Stimulated activated CD8-positive, alpha-beta memory T cell treated with anti-CD3 and anti-CD28 coated beads, Interleukin-15, amount 100 ng/mL, for 48 hours (primary cell): ENCODE measurements around the gene RASSF4.

Experiments
- DNase-seq, 2 donors: peaks; one replicate each; pipeline ENCODE4 v3.0.0-alpha.2; 2020; ENCODE audit warnings: low read depth in 2 of 2

The RASSF4 gene

DNA sequence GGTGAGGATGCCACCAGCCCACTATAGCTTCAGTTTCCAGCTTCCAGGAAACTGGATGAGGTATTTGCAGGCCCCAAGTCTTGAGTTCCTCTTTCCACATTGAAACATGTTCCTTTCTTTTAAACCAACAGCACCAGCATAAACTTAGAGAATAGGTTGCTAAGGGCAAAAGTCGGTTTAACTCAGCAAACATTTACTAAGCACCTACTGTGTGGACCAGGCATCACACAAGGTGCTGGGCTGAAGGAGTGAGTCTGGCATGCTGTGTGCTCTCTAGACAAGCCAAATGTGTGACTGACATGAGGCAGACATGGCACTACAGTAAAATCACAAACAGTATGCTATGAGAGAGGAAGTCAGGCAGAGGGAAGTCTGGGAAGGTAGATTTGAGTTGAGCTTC, 11.0 kb upstream of the RASSF4 start:
- no peak for DNase-seq

DNA sequence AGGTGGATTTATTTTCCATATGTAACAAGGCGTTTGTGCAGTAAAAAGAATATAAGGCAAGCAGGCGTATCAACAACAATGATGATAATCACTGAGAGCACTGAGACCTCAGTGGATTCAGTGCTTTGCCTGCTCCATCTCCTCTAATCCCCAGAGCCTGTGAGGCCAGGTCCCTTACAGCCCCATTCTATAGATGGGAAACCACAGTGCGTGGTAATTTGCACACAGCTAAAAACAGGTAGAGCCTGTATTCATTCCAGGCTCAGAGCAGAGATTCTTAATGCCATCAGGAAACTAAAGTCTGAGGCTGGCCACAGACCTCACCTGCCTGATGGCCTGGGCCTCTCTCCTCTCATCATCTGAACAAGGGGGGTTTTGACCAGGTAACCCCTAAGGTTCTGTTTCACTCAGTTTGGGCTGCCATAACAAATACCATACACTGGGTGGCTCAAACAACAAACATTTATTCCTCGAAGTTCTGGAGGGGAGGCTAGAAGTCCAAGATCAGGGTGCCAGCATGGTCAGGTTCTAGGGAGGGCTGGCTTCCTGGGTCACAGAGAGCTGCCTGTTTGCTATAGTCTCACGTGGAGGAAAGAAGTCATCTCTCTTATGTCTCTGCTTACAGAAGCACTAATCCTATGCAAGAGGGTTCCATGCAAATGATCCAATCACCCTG, 10.3 kb upstream of the RASSF4 start:
- no peak for DNase-seq

DNA sequence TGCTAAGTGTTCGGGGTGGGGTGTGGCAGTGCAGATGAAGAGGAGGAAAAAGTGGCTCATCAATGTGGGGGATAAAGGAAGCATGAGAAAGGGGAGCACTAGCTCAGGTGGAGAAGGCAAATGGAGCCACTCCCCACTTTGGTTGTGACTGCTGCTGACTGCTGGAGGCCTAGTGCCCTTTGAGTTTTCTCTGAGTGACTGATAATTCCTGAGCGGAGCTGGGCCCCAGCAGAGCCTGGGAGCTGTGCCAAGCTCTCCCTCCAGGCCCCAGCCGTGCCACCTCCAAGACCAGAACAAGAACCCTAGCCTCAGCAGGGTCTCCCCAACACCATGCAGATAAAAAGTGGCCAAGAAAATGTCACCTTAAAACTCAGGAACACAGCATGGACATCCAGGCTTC, 9.7 kb upstream of the RASSF4 start:
- no peak for DNase-seq

DNA sequence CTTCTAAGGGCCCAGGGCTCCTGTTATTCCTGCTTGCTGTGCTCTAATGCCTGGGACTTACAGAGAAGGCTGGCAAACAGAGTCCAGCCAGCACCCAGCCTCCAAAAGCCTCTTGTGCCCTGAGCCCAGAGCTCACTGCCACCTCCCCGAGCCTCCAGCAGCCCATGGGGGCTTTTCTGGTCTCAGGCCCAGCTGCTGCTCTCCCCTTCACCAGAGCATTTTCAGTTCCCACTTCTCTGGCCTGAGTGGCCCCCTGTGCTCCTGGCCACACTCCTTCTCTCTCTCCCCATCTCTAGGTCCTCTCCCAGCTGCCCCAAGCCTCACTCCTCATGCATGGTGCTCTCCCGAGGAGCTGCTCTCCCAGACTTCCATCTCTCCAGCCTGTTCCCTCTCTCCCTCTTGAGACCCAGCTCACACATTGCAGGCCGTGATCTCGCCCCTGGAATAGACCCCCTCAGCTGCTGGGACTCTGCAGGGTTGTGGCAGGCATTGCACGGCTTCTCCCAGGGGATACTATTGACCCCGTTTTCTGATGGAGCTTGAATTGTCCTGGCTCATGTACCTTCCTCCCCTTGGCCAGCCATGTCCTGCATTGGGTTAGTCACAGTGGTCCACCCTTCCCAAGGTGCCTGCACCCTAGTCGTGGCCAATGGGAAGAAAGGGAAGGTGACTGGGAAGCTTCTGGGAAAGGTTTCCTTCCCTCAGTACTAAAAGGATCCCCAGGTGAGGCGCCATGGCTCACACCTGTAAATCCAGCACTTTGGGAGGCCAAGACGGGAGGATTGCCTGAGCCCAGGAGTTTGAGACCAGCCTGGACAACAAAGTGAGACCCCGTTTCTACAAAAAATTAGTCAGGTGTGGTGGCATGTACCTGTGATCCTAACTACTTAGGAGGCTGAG, 9.0 kb upstream of the RASSF4 start:
- no peak for DNase-seq

DNA sequence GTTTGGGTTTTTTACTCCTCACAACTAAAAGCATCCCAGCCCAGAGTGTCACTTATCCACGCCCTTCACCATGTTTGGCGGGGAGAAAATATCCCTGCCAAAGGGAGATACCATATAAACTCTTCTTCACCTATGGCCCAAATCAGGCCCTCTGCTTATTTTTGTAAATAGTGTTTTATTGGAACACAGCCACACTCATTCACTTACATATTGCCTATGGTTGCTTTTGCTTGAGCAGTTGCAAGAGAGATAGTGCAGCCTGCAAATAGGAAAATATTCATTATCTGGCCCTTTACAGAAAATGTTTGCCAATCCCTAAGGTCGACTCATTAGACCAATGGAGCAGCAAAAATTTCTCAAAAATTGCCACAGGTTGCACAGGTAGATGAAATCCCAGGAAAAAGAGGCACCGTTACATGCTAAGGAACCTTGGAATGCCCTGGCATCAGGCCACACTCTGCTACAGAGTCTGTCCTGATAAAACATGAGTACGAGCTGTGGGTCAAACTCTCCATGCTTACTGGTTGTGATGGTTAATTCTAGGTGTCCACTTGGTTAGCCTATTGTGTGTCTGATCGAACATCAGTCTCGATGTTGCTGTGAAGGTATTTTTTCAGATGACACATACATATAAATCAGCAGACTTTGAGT, 7.9 kb upstream of the RASSF4 start:
- DNase-seq = no peak

DNA sequence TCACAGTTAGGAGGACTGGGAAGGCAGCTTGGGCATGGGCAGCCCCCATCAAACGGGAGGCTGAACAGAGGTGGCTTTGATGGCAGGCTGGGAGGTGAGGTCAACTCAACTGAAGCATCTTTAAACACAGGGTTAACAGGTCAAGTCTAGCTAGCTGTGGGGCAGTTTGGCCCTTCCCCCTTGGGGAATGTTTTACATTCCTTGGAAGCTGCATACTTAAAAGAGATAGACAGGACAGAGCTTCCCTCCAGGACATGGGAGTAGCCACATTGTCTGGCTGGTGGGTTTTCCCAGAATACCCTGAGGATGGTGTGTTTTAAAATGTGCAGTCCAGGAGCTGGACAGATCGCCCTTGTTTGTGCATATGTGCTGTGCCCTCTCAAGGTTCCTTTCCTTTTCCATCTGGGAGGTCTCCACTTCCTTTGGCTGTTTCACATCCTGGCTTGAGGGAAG, 6.8 kb upstream of the RASSF4 start:
- DNase-seq = no peak

DNA sequence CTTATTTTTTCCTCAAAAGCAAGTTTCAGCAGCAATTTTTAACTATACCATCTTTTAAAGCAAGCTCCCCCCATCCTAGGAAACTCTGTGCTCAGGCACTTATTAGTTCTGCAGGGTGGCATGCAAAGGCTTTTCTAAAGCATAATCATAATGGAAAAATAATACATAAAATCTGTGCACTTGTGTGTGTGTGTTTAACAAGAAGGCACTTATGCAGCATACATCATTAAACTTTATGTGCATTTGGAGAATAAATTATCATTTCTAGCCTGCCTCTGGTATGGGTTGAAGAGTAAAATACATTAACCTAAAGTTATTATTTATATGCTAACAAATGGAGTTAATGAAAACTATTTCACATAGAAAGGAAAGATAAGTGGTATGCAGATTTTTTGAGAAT, 5.6 kb upstream of the RASSF4 start:
- no peak for DNase-seq

DNA sequence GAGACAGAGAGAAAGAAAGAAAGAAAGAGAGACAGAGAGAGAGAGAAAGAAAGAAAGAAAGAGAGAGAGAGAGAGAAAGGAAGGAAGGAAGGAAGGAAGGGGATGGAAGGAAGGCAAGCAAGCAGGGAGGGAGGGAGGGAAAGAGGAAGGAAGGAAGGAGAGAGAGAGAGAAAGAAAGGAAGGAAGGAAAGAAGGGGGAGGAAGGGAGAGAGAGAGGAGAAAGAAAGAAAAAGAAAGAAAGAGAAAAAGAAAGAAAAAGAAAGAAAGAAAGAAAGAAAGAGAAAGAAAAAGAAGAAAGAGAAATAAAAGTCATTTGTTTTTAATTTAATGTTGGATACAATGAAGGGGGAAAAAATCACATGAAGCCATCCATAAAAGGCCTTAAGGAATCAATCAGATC, 4.6 kb upstream of the RASSF4 start:
- no peak for DNase-seq

DNA sequence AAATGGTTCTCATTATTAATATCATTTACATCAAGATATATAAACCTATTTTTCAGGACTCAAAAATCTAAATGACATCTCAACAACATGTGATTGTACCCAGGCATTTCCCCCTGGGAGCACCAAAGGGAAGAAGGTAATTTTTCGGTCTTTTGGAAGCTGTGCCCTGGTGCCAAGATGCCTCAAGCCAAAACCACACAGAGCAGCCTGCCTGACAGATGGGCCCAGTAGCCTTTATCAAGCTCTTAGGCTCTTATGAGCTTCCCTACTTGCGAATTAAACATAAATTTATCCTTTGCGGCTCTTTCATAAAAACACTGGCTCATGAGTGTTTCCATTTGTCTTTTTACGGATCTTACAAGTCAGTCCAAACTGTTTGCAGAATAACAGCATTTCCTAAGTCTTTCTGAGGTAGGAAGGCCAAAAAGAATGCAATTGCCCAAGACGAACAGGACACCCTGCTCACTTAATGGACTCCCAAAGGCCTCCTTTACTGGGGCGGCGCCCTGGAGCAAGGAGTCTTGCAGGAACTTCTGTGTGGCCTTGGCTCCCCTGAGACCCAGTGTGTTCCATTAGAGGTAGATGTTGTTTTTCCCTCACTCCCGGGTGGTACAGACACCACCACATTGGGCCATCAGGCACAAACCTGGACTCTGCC, 4.1 kb upstream of the RASSF4 start:
- DNase-seq = no peak

DNA sequence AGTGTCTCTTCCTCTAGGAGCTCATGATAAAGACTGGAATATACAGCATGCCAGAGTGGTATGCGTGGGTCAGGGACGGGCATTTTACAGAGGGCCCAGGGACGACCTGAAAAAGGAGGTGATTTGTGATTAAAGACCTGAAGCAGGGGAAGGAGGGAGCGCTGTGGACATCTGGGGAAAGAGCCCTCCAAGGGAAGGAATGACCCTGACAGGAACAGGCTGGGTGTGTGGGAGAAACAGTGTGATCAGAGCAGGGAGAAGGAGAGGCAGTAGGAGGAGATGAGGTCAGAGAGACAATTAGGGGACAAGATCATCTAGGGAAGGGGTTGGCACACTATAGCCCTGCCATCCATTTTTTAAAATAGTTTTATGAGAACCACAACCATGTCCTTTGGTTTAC, 3.4 kb upstream of the RASSF4 start:
- DNase-seq = no peak

DNA sequence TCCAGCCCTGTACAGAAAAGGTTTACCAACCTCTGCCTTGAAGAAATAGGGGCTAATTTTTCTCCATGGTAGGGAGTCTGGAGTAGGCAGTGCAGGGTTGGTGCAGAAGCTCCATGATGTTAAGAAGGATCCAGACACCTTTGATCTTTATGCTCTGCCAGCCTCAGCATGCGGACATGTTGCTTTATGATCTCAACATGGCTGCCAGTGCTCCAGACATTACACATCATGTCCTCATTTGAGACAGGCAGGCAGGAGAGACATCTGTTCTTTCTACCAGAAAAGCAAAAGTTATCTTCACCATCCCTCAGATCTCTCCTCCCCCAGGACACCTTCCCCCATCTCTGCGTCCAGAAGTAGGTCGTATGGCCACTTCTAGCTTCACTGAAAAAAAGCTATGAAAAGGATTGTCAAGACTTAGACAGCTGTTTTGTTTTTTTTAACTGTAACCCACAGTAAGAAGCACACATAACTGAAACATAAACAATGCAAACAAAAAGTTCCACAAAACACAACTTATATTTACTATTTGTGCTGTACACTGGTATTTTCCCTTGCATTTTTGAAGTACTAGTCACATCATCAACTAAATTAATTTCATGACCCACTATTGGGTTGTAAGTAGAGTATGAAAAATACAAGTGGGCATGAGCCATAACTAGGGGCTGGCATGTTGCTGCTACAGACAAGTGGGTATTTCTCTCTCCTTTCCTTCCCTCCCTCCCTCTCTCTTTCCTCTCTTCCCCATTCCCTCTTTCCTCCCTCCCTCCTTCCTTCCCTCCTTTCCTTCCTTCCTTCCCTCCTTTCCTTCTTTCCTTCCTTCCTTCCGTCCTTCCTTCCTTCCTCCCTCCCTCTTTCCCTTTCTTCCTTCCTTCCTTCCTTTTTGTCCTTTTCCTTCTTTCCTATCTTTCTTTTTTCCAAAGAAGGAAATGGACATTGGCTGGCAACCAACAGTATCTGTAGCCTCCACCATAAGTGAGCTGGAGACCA, 2.6 kb upstream of the RASSF4 start:
- no peak for DNase-seq

DNA sequence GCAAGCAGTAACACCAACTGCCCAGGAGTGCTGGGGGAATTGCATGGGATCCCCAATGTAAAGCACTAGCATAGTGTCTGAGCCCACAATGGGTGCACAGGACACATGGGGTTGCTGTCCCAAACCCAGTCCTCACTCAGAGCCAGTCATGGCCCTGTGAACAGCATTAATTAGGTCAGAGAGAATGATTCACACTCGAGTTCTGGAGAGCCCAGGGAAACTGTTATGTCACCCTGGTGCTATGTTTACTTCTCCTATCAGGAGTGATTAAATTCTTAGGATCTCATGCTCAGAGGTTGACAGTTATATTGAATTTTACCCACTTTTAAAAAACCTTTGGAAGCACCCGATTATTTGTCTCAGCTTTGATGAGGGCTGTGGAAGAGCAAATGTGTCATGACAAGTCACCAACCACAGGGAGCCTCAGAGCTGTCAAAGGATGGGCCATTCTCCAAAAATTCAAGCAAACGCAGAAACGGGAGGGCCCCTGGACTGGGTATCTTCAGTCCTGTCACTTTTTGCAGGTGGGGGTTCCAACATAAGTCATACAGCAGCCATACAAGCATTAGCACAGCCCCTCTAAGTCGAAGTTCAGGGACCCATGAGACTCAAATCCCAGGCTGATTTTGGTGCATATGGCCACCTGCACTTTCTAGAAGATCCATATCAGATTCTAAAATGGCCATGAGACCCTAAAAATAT, 1.3 kb upstream of the RASSF4 start:
- DNase-seq = no peak

DNA sequence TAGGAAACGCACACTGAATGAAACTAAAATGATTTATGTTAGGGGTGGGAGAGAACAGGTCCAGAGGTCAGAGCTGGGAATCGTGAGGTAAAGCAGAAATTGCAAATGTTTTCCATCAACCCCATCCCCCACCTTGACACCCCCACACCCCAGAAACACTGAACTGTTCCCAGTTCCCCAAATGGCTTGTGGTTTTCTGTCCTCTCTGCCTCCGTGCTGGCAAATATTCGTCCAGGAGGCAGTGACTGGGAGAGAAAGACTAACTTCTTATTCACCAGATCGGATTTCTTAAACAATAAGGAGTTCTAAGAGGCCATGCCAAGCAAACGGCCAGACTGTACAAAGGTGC, 730 bp upstream of the RASSF4 start:
- DNase-seq = no peak

DNA sequence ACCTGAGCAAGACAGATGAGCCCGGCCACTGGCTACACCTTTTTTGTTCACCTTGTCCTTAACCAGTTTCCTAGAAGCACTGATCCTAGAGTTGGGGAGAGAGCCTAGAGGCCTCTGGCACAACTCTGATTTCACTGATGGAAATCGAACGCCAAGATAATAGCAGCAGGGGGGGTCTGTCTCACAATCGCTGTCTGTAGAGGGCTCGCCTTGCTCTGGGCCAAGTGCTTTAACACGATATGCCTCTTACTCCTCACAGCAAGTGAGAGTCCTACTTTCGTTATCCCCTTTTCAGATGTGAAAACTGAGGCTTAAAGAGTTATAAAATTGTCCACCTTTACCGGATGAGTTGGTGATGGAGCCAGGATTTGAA, 472 bp downstream of the RASSF4 start:
- no peak for DNase-seq

DNA sequence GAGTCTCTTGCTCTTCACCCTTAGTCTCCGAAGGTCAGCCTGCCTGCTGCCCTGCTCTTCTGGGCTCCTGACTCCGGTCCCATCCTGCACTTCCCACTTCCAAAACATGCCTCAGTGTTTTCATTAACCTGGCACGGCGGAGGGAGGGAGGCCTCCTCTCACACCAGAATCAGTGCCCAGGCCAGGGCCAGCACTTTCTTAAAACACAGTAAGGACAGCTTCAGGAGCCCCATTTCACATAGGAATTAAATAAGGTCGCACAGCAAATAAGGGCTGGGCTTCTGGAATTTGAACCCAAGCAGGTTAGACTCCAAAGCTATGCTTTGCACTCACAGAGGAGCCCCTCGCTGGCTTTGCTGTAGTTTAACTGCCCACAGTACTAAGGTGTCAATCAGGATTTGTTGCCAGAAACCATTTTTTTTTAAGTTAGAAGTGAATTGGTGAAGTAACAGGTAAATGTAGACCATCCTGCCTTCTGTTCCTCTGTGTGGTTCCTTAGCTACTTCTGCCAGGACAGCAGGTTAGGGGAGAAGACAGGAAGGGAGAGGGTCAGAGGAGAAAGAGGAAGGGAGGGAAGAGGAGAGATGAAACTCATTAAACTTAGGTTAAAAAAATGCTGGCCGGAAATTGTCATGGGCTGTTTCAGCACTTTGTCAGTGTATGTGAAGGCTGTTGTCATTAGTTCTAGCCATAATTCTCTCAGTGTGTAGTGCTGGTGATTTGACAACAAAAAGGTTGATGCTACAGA, 1.1 kb downstream of the RASSF4 start:
- DNase-seq = no peak

DNA sequence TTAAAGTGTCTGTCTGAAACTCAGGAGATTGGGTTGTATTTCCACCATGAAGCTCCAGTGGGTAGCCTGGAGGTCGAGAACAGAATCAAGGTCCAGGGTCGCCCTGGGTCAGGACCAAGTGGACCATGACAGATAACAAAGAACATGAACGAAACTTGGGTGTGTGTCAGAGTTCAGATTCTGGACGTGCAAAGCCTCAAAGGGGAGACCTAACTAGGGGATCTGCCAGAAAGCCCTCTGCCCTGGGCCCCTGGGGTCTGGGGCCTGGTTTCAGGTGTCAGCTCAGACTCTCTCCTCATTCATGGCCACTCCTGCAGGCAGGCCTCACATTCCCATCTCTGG, 1.6 kb downstream of the RASSF4 start:
- DNase-seq = no peak

DNA sequence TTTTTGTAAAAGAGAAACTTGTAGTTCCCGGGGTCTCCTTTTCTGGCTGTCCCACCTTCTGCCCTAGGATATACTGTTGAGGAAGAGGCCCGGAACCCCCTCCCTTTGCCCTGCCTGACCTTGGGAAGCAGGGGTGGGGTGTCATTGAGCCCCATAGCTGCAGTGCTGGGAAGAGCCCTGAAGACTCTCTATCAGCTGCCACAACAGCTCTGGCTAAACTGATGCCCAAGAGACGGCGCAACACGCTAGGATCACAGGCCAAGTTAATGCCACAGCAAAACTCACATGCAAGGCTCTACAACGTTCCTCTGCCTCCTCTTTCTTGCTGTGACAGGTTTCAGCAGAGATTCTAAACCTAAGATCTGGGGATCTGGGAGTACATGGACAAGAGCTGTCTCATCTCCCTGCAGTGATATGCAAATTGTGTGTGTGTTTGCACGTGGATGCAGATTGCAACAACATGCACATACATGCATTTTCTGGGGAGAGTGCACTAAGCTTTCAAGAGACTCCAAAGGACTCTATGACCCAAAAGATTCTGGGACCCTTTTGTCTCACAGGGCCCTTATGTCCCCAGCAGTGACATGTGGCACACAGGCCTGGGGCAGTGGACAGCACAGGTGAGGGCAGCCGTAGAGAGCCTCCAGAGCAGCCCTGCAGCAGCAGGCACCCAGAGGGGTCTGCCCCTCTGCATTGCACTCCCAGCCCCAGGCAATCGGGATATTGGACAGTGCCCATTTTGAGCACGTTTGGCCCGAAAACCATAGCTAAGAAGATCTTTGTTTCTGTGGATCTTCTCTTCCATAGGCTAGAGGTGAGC, 2.5 kb downstream of the RASSF4 start:
- no peak for DNase-seq

DNA sequence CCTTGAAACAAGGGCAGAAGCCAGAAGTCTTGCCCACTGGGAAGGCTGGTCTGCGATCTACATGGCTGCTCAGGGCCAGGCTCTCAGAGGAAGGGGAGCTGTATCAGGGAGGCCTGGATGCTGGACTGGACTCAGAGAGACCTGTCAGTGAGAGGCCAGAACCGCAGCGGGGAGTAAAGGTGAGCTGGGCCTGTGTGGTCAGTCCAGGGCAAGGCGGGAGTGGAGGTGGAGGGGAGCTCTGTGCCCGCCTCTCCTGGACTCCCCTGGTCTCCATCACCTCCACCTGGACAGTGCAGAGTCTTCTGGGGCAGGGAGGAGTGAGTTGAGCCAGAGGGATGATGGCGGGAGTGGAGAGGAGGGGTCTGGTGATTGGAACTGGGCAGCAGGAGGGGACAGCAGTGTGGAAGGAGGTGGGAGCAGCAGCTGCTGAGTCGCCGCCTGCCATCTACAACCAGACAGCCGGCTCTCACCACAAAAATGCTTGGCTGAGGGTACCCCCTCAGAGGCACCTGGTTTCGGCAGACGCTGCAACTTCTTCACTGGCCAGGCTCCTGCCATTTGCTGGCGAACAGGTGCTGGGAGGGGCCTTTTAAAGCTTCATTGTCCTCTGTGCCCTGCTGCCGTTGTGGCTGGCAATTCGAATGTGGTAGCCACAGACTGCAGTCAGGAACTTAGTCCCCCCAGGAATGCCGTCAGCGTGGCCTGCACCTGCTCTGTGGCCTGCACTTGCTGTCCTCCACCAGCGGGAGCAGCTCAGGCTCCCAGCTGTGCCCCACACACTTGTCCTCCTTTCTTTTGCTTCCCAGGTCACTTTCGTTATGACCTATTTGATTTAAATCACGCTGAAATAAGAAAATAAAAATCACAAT, 3.5 kb downstream of the RASSF4 start:
- DNase-seq = no peak
